Prostate gland (tissue), 2 donors: ENCODE measurements around the gene UNC13C.

ENCODE experiments used
- CTCF ChIP-seq, 4 experiments: fragments of 200-600 bp in 2 of 4; fragments of 450-650 bp in 2 of 4; sonication (generic) in 2 of 4; IDR thresholded peaks; 1 replicate in 3 of 4; 2 replicates in 1 of 4; pipeline ENCODE4 v1.5.1; 2016 to 2019; ENCODE audit warnings: antibody characterized with exemption in 4 of 4, mild to moderate bottlenecking in 2 of 4, moderate library complexity in 2 of 4
- POLR2AphosphoS5 ChIP-seq: sonication (generic); formaldehyde crosslinking; IDR thresholded peaks from one replicate; pipeline ENCODE4 v1.6.1; 2017; ENCODE audit warnings: antibody characterized with exemption

GRCh38 chr15:53963801-53964200 is 14.4 kb upstream of the UNC13C start:
- TF ChIP-seq CTCF (IDR thresholded peaks at IDR 0.05): no peak
- TF ChIP-seq POLR2AphosphoS5: no peak
